GM10847 (cell line): Measurements from ENCODE around the gene SPATC1L.

Experiments
- POLR2A ChIP-seq: IDR thresholded peaks from 2 replicates; pipeline ENCODE4 v1.6.1; 2011; ENCODE audit not compliant: insufficient read length; ENCODE audit errors: extremely low read depth

SPATC1L gene

GRCh38 chr21:46152927-46153246, 31.4 kb downstream of the SPATC1L start:
- TF ChIP-seq POLR2A = no peak

- no peak for TF ChIP-seq POLR2A
Observed at GRCh38 chr21:46151989-46152926, 32.0 kb downstream of the SPATC1L start.

GRCh38 chr21:46151261-46151988, 32.8 kb downstream of the SPATC1L start:
- TF ChIP-seq POLR2A = no peak

GRCh38 chr21:46150491-46151121, 33.7 kb downstream of the SPATC1L start:
- no peak for TF ChIP-seq POLR2A

GRCh38 chr21:46150073-46150472, 34.2 kb downstream of the SPATC1L start:
- TF ChIP-seq POLR2A = no peak

GRCh38 chr21:46149205-46149901, 34.9 kb downstream of the SPATC1L start:
- TF ChIP-seq POLR2A = no peak

GRCh38 chr21:46148106-46148505, 36.2 kb downstream of the SPATC1L start:
- no peak for TF ChIP-seq POLR2A

- no peak for TF ChIP-seq POLR2A
Observed at GRCh38 chr21:46146856-46147255, 37.4 kb downstream of the SPATC1L start.

- no peak for TF ChIP-seq POLR2A
Observed at GRCh38 chr21:46145840-46146691, 38.2 kb downstream of the SPATC1L start.

- TF ChIP-seq POLR2A = no peak
Observed at GRCh38 chr21:46145159-46145839, 39.0 kb downstream of the SPATC1L start.

GRCh38 chr21:46144464-46145070, 39.7 kb downstream of the SPATC1L start:
- no peak for TF ChIP-seq POLR2A

GRCh38 chr21:46142582-46143473, 41.4 kb downstream of the SPATC1L start:
- no peak for TF ChIP-seq POLR2A
